GM18517 (cell line): ENCODE measurements around the gene EPHA3.

ENCODE experiments used
- ATAC-seq: cut with Tn5 transposase; IDR thresholded peaks from one replicate; pipeline ENCODE4 v1.9.1; 2021; ENCODE audit warnings: mild to moderate bottlenecking, moderate library complexity; ENCODE audit not compliant: unreplicated experiment

Gene EPHA3

DNA sequence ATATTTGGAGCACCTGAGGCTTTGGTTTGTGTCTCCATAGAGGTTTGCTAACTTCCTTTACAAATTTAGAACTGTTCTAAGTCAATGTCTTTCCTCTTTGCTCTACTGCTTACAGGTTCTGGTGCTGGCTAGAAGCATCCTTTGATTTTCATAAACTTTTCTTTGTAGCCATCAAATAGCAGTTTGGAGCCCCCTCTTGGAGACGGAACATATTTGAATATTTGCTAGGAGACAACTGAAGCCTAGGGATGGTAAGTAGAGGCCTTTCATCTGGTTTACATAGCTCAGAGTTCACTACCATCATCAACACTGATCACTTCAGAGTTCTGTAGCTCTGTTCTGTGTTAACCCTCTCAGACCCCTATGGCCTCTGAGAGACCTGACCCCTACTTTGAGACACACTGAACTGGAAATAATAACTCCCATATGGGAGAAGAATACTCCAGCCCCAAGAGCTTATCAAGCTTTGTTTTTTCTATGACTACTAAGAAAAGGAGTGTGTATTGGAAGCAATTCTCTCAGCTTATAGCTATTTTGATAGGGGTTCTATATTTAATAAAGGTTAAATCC lies 420.4 kb downstream of the EPHA3 start:
- ATAC-seq, result no peak
